NCI-H1092 treated with DMSO at 0.1 percent for 48 hours (cell line): ENCODE data around the gene ZNF821.
"Not testable (repeated sequence)": the region's sequence is repeated elsewhere in the genome, so short reads cannot be mapped to it uniquely, and the experiment has no call there.

ENCODE experiments used
- DNase-seq: peaks from one replicate; lab custom pipeline; 2025; lab: John Stamatoyannopoulos, UW

The ZNF821 gene

DNA sequence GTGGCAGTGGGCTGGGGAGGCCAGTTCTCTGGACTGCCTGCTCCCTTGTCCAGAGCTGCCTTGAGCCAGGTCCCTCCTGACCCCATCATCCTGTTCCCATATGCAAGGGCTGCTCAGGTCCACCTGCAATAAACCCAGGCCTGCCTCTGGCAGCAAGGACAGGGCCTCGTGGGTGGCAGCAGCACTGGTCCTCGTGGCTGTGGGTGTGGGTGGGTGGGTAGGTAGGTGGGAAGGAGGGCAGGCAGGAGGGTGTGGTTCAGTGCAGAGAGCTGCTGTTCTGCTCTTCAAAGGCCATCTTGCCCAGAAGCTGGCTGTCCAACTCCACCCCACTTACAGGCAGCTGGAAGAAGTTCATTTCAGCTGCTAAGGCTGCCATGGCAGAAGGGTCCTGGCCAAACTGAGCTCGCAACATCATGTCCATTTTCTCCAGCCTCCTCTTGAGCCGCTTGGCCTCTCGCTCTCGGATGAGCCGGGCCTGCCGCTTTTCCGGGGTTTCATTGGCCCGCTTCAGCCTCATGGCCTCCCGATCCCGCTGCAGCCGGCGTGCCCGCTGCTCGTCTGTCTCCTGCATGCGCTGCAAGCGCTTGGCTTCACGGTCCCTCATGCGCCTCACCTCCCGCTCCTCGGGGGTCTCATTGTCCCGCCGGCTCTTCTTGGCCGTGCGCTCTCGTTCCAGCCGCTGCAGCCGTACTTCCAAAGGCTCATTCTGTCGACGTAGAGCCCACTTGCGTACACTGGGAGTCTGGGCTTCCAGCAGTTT lies 24.0 kb downstream of the ZNF821 start:
- DNase-seq, result no peak

DNA sequence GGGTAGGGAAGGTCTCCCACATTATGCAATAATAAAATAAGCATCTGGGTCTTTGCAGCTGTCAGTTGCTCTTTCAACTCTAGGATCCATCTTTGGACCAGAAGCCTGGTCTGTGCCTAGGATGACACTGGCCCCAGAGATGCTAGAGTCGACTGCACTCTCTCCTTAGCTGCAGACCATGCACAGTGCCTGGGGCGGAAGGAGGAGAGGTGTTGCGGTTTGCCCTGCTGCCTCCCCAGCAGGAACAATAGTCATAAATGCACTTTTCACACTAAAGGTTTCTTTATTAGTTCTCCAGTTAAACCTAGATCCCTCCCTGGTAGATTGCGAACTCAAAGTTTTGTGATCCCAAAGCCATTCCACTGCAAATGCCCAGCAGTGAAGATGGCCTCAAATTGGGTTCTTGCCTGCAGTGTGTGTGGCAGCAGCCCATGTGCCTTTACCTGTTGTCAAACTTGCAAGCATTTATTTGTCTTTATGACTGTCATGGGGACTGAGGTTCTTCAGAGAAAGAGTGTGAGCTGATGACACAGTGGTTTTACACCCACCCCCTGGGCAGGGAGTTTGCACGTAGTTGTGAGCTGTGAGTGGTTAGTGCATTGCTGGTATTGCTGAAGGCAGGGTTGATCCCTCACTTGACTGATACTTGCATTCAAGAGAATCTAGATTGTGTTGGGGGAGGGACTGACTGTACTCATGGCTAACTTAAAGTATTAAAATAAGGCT lies 27.9 kb downstream of the ZNF821 start:
- no peak for DNase-seq

- DNase-seq, result no peak
These were observed 29.5 kb downstream of the ZNF821 start for GRCh38 chr16:71854369-71854948.

DNA sequence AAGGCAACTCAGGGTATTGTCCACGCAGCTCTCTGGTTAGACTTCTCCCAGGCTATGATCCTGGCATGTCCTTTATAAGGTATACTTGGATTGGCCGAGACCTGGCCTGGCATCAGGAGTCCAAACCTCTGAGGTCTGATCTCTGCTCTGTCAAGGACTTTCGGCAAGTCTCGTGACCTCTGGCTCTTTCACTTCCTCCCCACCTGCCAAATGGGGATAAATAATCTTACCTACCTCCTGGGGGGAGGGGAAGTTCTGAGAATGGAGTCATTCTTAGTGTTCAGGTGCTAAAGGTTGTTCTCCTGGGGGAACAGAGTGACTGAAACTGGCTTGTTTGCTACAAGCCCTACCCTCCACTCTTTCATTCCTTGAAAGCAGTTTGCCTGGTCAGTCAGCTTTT lies 30.6 kb downstream of the ZNF821 start:
- no peak for DNase-seq

DNA sequence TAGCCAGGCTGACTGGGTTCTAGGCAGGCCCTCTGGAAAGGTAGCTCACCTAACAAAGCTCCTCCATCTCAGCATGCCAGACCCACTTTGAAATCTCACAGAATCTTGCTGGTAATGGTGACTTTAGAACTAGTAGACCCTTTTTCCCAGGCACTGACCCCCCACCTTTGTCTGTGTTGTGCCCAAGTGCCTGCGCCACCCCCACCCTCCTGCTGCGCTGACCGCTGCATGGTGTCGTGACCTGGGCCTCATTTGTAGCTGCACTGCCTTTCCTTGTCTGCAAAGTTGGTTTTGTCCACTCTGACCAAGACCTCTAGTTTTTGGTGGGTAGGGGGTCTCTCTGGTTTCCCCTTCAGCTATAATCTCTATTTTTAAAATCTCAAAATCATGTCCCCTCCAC lies 31.4 kb downstream of the ZNF821 start:
- no peak for DNase-seq

GRCh38 chr16:71852158-71852557 lies 31.8 kb downstream of the ZNF821 start:
- DNase-seq, result no peak

DNA sequence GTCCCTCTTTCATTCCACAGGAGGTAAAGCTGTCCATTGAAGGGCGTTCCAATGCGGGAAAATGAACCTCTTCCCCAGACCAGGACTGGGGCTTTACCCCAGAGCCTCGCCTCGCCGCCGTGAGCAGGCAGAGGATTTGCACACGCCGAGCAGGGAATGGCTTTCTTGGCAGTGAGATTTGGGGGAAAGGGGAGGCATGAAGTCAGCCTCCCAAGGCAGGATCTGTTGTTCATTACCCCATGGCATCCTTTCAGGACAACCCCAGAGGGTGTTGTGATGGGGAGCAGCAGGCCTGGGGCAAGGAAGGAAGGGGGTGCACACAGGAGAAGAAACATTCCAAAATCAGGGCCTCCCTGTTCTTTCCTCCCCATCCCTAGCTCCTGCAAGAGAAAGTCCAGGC lies 32.2 kb downstream of the ZNF821 start:
- DNase-seq, result no peak

DNA sequence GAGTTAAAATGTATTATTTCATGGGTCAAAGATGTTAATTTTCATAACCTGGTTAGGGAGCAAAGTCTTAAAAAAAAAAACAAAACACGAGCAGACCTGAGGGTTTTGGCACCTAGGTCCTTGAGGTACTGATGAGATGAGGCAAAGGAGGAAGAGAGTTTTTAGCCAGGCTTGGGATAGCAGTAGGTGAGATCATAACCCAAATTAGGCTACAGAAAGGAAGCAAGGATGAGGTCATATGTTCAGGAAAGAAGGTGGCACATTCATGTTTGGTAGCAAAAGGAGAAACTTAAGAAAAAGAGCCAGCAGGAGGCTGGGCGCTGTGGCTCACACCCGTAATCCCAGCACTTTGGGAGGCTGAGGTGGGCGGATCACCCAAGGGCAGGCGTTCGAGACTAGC lies 35.4 kb downstream of the ZNF821 start:
- DNase-seq, result no peak

DNA sequence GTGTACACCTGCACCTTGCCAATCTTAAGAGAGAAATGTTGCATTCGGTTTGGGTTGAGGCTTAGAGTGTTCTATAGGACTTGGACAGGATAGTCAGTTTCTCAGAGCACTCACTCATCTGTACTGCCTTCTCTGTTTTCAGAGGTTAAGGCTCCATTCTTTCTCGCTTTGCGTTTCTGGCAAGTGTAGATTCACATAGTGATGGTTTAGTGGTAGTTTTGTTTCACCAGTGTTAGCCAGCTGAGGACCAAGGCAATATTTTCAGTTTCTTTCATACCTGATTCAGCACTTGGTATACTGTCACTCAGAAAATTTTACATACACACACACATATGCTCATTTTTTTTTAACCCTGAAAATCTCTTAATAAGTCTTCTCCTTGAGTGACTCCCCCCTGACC lies 36.9 kb downstream of the ZNF821 start:
- DNase-seq, result no peak

DNA sequence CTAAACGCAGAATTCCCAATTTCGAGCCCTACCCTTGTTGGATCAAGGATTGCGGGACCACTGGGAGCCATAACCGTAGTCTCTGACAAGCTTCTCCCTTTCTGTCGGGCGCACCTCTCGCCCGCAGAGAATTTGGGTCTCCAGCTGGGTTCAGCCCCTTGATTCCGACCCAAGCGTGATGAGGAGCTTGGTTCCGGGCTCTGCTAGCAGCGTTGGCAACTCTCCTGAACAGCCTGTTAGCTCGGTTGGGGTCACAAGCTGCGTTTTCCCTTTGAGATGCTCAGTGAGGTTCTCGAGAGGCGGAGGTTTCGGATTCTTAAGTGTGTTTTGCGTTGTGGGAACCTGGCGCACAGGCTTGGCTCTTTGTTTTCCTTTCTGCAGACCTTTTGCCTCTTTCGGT lies 37.6 kb downstream of the ZNF821 start:
- no peak for DNase-seq

GRCh38 chr16:71845639-71846430 lies 38.1 kb downstream of the ZNF821 start, which contains the start of gene ATXN1L:
TSS of gene ATXN1L (plus strand) at chr16:71845976. CDS start at chr16:71849741, 3,765 bp downstream.
- peak; percentile 78 for DNase-seq

DNA sequence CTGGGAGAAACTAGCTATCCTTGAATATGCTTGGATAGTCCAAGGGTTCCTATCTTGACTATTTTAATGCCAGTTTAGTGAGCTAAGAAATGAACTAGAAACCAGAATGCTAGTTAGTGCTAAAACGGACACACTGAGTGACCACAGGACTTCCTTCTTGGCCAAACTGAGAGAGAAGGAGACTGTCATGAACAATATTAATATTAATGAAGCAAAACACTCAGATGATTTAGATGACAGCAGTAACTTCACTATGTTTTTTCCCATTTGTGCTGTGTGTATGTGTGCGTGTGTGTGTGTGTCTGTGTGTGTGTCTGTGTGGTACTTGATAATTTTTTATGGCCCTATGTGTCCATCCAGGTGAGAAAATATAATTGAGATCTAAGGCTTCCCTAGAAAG lies 40.4 kb downstream of the ZNF821 start:
- no peak for DNase-seq

DNA sequence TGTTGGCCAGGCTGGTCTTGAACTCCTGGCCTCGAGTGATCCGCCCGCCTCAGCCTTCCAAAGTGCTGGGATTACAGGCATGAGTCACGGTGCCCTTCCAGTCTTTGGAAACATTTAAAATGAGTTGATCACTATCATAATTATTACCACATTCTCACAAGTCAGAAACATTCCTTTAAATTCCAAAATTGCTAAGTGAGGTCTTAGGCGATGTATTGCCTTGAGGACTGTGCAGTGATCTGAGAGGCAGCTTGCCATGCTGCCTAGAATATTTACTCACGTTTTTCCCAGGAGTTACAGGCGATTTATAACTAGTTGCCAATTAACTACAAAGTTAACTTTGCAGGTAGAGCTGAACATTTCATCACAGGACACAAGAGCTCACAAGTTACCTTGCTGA lies 43.9 kb downstream of the ZNF821 start:
- no peak for DNase-seq

GRCh38 chr16:71837150-71837549 lies 46.8 kb downstream of the ZNF821 start:
- no peak for DNase-seq

- DNase-seq, result no peak
These were observed 49.7 kb downstream of the ZNF821 start for GRCh38 chr16:71834291-71834690.

DNA sequence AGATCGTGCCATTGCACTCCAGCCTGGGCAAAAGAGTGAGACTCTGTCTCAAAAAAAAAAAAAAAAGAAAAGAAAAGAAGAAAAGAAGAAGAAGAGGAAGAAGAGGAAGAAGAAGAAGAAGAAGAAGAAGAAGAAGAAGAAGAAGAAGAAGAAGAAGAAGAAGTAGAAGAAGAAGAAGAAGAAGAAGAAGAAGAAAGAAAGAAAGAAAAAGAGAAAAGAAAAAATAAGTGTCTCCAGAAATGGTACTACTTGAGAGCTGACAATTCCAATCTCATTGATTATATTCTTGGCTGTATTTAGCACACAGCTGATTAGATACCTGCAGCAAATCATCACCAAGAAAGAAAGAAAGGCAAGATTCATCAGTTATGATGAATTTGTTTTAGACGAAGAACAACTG lies 51.9 kb downstream of the ZNF821 start:
- not testable (repeated sequence) for DNase-seq

- not testable (repeated sequence) for DNase-seq
These were observed 52.3 kb downstream of the ZNF821 start for GRCh38 chr16:71831698-71832097.

DNA sequence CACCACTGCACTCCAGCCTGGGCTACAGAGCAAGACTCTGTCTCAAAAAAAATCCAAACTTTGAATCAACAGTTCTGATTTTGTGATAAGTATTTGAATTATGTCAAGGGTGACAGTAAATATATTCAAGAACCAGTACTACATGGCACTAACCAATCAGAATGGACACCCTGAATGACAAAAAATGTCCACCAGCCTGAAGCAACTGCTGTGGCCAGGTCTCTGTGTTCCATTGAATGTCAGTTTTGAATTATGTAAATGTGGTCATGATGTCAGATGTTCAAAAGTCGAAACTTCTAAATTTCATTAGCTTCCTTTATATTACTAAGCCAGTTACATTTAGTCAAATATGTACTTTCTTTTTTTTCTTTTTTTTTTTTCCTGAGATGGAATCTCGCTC lies 53.6 kb downstream of the ZNF821 start:
- DNase-seq, result no peak

DNA sequence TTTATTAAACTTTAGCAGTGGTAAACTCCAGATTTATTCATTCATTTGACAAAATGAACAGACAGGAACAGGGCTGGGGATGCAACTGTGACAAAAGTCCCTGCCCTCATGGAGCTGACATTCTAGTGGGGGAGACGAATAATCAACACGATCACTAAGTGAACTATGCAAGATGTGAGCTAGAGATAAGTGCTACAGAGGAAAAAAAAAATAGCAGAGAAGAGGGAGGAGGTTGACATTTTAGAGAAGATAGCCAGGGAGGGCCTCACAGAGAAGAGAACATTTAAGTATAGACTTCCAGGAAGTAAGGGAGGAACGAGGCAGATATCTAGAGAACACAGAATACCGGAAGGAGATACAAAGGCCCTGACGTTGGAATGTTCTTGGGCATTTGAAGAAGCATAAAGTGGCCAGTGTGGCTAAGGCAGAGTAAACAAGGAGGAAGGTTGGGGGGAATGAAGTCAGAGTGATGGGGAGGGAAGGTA lies 57.4 kb downstream of the ZNF821 start:
- DNase-seq, result no peak

DNA sequence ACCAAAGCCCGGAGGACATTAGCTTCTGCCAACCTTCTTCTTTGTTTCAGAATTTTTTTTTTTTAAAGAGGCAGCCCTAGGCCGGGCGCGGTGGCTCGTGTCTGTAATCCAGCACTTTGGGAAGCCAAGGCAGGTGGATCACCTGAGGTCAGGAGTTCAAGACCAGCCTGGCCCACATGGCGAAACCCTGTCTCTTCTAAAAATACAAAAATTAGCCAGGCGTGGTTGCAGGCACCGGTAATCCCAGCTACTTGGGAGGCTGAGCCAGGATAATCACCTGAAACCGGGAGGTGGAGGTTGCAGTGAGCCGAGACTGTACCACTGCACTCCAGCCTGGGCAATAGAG lies 66.9 kb downstream of the ZNF821 start:
- DNase-seq, result not testable (repeated sequence)

DNA sequence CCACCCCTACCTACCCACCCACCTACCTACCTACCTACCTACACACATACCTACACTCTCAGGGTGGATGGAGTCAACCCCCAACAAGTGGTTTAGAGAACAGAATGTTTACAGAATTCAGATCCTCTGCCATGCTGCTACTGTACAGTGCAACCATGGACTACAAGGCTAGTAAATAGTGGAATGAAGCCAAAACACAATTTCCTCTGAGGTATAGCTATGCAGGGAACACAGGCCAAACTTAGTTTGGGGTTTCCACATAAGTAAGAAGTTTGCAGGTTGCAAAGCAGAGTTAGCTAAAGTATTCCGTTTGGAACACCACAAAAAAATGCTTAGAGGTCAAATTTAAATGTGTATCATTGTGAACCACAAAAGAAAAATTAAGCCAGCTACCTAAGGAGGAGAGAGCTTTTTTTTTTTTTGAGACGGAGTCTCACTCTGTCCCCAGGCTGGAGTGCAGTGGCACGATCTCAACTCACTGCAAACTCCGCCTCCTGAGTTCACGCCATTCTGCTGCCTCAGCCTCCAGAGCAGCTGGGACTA lies 72.7 kb downstream of the ZNF821 start:
- DNase-seq, result no peak

DNA sequence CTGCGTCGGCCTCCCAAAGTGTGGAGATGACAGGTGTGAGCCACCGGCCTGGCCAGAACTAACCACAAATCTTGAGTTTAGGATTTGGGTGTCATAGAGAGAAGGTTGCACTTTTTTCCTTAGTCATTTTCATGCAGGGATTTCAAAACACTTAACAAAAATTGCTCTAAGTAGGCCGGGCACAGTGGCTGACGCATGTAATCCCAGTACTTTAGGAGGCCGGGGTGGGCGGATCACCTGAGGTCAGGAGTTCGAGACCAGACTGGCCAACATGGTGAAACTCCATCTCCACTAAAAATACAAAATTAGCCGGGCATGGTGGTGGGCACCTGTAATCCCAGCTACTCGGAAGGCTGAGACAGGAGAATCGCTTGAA lies 73.8 kb downstream of the ZNF821 start:
- not testable (repeated sequence) for DNase-seq
